ENCODE results near the gene SERPINB10. TPM values are rescaled to one million over a fixed set of nuclear protein-coding genes. Genes with fewer than 3 reads are reported as not detected.

The SERPINB10 gene
- total and polyA plus RNA-seq, 9 donors, result 0.04 to 0.95 (median 0.24) TPM

- H3K27me3 ChIP-seq (ENCODE audit: control insufficient read depth, insufficient read depth, low read length), result no peaks in the 10 kb centered on the region
- no peaks in the 10 kb centered on the region for H3K4me1 ChIP-seq (ENCODE audit: control insufficient read depth, insufficient read depth, low read length)
- H3K4me3 ChIP-seq (ENCODE audit: low read length), result no peak overlapping the region
- H3K36me3 ChIP-seq (ENCODE audit: control insufficient read depth, insufficient read depth, low read length), result no peaks in the 10 kb centered on the region
- no peaks in the 10 kb centered on the region for H3K9me3 ChIP-seq (replicated peaks; ENCODE audit: control insufficient read depth, low read depth, low read length)
- no peak for DNase-seq
- WGBS (ENCODE audit: insufficient coverage), result no CpG with 5 or more reads among the region's 3 CpGs
- no peak overlapping the region for H3K27ac ChIP-seq (ENCODE audit: low read length)
Measured at GRCh38 chr18:63878343-63878742, 29.4 kb upstream of the SERPINB10 start.

- no peaks in the 10 kb centered on the region for H3K9me3 ChIP-seq (replicated peaks; ENCODE audit: control insufficient read depth, low read depth, low read length)
- H3K27ac ChIP-seq (ENCODE audit: low read length), result no peak overlapping the region
- WGBS (ENCODE audit: insufficient coverage), result no CpG with 5 or more reads among the region's 4 CpGs
- DNase-seq, result no peak
- H3K4me1 ChIP-seq (ENCODE audit: control insufficient read depth, insufficient read depth, low read length), result no peaks in the 10 kb centered on the region
- H3K27me3 ChIP-seq (ENCODE audit: control insufficient read depth, insufficient read depth, low read length), result no peaks in the 10 kb centered on the region
- no peaks in the 10 kb centered on the region for H3K36me3 ChIP-seq (ENCODE audit: control insufficient read depth, insufficient read depth, low read length)
- H3K4me3 ChIP-seq (ENCODE audit: low read length), result no peak overlapping the region
Measured at GRCh38 chr18:63878925-63879324, 28.8 kb upstream of the SERPINB10 start.

GRCh38 chr18:63879709-63880108, 28.0 kb upstream of the SERPINB10 start:
- Histone ChIP-seq H3K4me1 (ENCODE audit: control insufficient read depth, insufficient read depth, low read length) (no peaks in the 10 kb centered on the region), H3K4me3 (ENCODE audit: low read length) (no peak overlapping the region), H3K36me3 (ENCODE audit: control insufficient read depth, insufficient read depth, low read length) (no peaks in the 10 kb centered on the region), H3K27me3 (ENCODE audit: control insufficient read depth, insufficient read depth, low read length) (no peaks in the 10 kb centered on the region), H3K9me3 (replicated peaks; ENCODE audit: control insufficient read depth, low read depth, low read length) (no peaks in the 10 kb centered on the region), H3K27ac (ENCODE audit: low read length) (no peak overlapping the region)
- DNase-seq, result no peak
- WGBS (ENCODE audit: insufficient coverage), result no CpG with 5 or more reads among the region's 2 CpGs

GRCh38 chr18:63881851-63882250, 25.9 kb upstream of the SERPINB10 start:
- H3K9me3 ChIP-seq (replicated peaks; ENCODE audit: control insufficient read depth, low read depth, low read length), result no peaks in the 10 kb centered on the region
- no peaks in the 10 kb centered on the region for H3K36me3 ChIP-seq (ENCODE audit: control insufficient read depth, insufficient read depth, low read length)
- no peak overlapping the region for H3K27ac ChIP-seq (ENCODE audit: low read length)
- no peak overlapping the region for H3K4me3 ChIP-seq (ENCODE audit: low read length)
- H3K27me3 ChIP-seq (ENCODE audit: control insufficient read depth, insufficient read depth, low read length), result no peaks in the 10 kb centered on the region
- no peak for DNase-seq
- WGBS (ENCODE audit: insufficient coverage), result no CpG with 5 or more reads among the region's 4 CpGs
- H3K4me1 ChIP-seq (ENCODE audit: control insufficient read depth, insufficient read depth, low read length), result no peaks in the 10 kb centered on the region

GRCh38 chr18:63882333-63883141, 25.2 kb upstream of the SERPINB10 start:
- Histone ChIP-seq H3K27me3 (ENCODE audit: control insufficient read depth, insufficient read depth, low read length) (no peaks in the 10 kb centered on the region), H3K36me3 (ENCODE audit: control insufficient read depth, insufficient read depth, low read length) (no peaks in the 10 kb centered on the region), H3K4me3 (ENCODE audit: low read length) (no peak overlapping the region), H3K9me3 (replicated peaks; ENCODE audit: control insufficient read depth, low read depth, low read length) (no peaks in the 10 kb centered on the region), H3K4me1 (ENCODE audit: control insufficient read depth, insufficient read depth, low read length) (no peaks in the 10 kb centered on the region), H3K27ac (ENCODE audit: low read length) (no peak overlapping the region)
- WGBS (ENCODE audit: insufficient coverage), result 87% methylated on average over 3 of the region's 8 CpGs
- no peak for DNase-seq

GRCh38 chr18:63883617-63884016, 24.1 kb upstream of the SERPINB10 start:
- no peaks in the 10 kb centered on the region for H3K27me3 ChIP-seq (ENCODE audit: control insufficient read depth, insufficient read depth, low read length)

GRCh38 chr18:63887424-63887823, 20.3 kb upstream of the SERPINB10 start, which contains the start of gene SERPINB2:
Gene SERPINB2, plus strand, starts transcription at chr18:63887705. Its CDS starts 3,740 bp downstream, at chr18:63891445.
- no peak for DNase-seq
- no peak within 1 kb of the TSS for H3K27ac ChIP-seq (ENCODE audit: low read length)
- H3K4me3 ChIP-seq (ENCODE audit: low read length), result no peak within 1 kb of the TSS
- no CpG with 5 or more reads among the region's 1 CpG for WGBS (ENCODE audit: insufficient coverage)
- no peaks in the 10 kb centered on the region for H3K9me3 ChIP-seq (replicated peaks; ENCODE audit: control insufficient read depth, low read depth, low read length)
- no peaks in the 10 kb centered on the region for H3K36me3 ChIP-seq (ENCODE audit: control insufficient read depth, insufficient read depth, low read length)
- H3K4me1 ChIP-seq (ENCODE audit: control insufficient read depth, insufficient read depth, low read length), result no peaks in the 10 kb centered on the region
- H3K27me3 ChIP-seq (ENCODE audit: control insufficient read depth, insufficient read depth, low read length), result no peaks in the 10 kb centered on the region

More at GRCh38 chr18:63883617-63884016, 24.1 kb upstream of the SERPINB10 start:
- H3K4me1 ChIP-seq (ENCODE audit: control insufficient read depth, insufficient read depth, low read length), result no peaks in the 10 kb centered on the region
- H3K36me3 ChIP-seq (ENCODE audit: control insufficient read depth, insufficient read depth, low read length), result no peaks in the 10 kb centered on the region
- no peaks in the 10 kb centered on the region for H3K9me3 ChIP-seq (replicated peaks; ENCODE audit: control insufficient read depth, low read depth, low read length)
- H3K4me3 ChIP-seq (ENCODE audit: low read length), result no peak overlapping the region
- DNase-seq, result no peak
- no peak overlapping the region for H3K27ac ChIP-seq (ENCODE audit: low read length)

GRCh38 chr18:63888470-63889190, 19.1 kb upstream of the SERPINB10 start:
- Histone ChIP-seq H3K4me3 (ENCODE audit: low read length) (no peak overlapping the region), H3K27ac (ENCODE audit: low read length) (no peak overlapping the region), H3K36me3 (ENCODE audit: control insufficient read depth, insufficient read depth, low read length) (no peaks in the 10 kb centered on the region), H3K4me1 (ENCODE audit: control insufficient read depth, insufficient read depth, low read length) (no peaks in the 10 kb centered on the region), H3K9me3 (replicated peaks; ENCODE audit: control insufficient read depth, low read depth, low read length) (no peaks in the 10 kb centered on the region), H3K27me3 (ENCODE audit: control insufficient read depth, insufficient read depth, low read length) (no peaks in the 10 kb centered on the region)
- WGBS (ENCODE audit: insufficient coverage), result no CpG with 5 or more reads among the region's 1 CpG
- DNase-seq, result no peak

- Histone ChIP-seq H3K4me1 (ENCODE audit: control insufficient read depth, insufficient read depth, low read length) (no peaks in the 10 kb centered on the region), H3K4me3 (ENCODE audit: low read length) (no peak overlapping the region), H3K27me3 (ENCODE audit: control insufficient read depth, insufficient read depth, low read length) (no peaks in the 10 kb centered on the region), H3K27ac (ENCODE audit: low read length) (no peak overlapping the region), H3K9me3 (replicated peaks; ENCODE audit: control insufficient read depth, low read depth, low read length) (no peaks in the 10 kb centered on the region), H3K36me3 (ENCODE audit: control insufficient read depth, insufficient read depth, low read length) (no peaks in the 10 kb centered on the region)
- no peak for DNase-seq
- no CpG with 5 or more reads among the region's 2 CpGs for WGBS (ENCODE audit: insufficient coverage)
Measured at GRCh38 chr18:63889626-63890025, 18.1 kb upstream of the SERPINB10 start.

- Histone ChIP-seq H3K27me3 (ENCODE audit: control insufficient read depth, insufficient read depth, low read length) (no peaks in the 10 kb centered on the region), H3K4me1 (ENCODE audit: control insufficient read depth, insufficient read depth, low read length) (no peaks in the 10 kb centered on the region), H3K36me3 (ENCODE audit: control insufficient read depth, insufficient read depth, low read length) (no peaks in the 10 kb centered on the region), H3K27ac (ENCODE audit: low read length) (no peak overlapping the region), H3K9me3 (replicated peaks; ENCODE audit: control insufficient read depth, low read depth, low read length) (no peaks in the 10 kb centered on the region), H3K4me3 (ENCODE audit: low read length) (no peak overlapping the region)
- WGBS (ENCODE audit: insufficient coverage), result 100% methylated on average over 1 of the region's 6 CpGs
- DNase-seq, result no peak
Measured at GRCh38 chr18:63890237-63890949, 17.4 kb upstream of the SERPINB10 start.
